H1 (cell line): ENCODE data around the gene ANP32A. TPM values are rescaled to one million over a fixed set of nuclear protein-coding genes. Genes with fewer than 3 reads are reported as not detected.

ENCODE experiments used
- CTCF ChIA-PET: fragments of 300-600 bp; sonication (Branson Sonifier 250); formaldehyde crosslinking; loops from one replicate; lab custom pipeline; 2021; ENCODE audit not compliant: partially characterized antibody; lab: Charles Lee
- POLR2A ChIA-PET: fragments of 300-600 bp; sonication (Branson Sonifier 250); formaldehyde crosslinking; loops from one replicate; lab custom pipeline; 2021; ENCODE audit warnings: inconsistent platforms; ENCODE audit not compliant: partially characterized antibody; lab: Charles Lee
- DNase-seq, 2 experiments: peaks; one replicate each; pipeline versions ENCODE4 v3.0.0 to v3.0.0-alpha.2; 2010 to 2022; ENCODE audit warnings: low spot score in 2 of 2, low read depth in 1 of 2, mixed read lengths in 1 of 2
- FAIRE-seq: peaks from 2 replicates; lab custom pipeline; 2011; peaks lifted over from hg19 to GRCh38; lab: Jason Lieb, UNC
- H2AFZ ChIP-seq: 2 replicates; pipeline ENCODE4 v1.8.1; 2012; ENCODE audit warnings: low read length, inconsistent platforms
- H2AK5ac ChIP-seq: 2 replicates; pipeline ENCODE4 v1.6.1; 2013; ENCODE audit warnings: low read depth, low read length
- H2BK120ac ChIP-seq: replicated peaks from 2 replicates; pipeline ENCODE3; 2013; ENCODE audit warnings: low read depth, low read length, inconsistent platforms
- H2BK12ac ChIP-seq: 2 replicates; pipeline ENCODE4 v1.6.1; 2013; ENCODE audit warnings: low read depth, low read length
- H2BK15ac ChIP-seq: 2 replicates; pipeline ENCODE4 v1.6.1; 2013; ENCODE audit warnings: low read length
- H2BK20ac ChIP-seq: 2 replicates; pipeline ENCODE4 v1.6.1; 2013; ENCODE audit warnings: low read length
- H2BK5ac ChIP-seq: 2 replicates; pipeline ENCODE4 v1.6.1; 2013; ENCODE audit warnings: low read depth, low read length
- H3K14ac ChIP-seq: 2 replicates; pipeline ENCODE4 v1.6.1; 2013; ENCODE audit warnings: inconsistent platforms; ENCODE audit not compliant: insufficient read length
- H3K18ac ChIP-seq: 2 replicates; pipeline ENCODE4 v1.6.1; 2013; ENCODE audit warnings: low read length; ENCODE audit errors: extremely low read depth
- H3K23ac ChIP-seq: 2 replicates; pipeline ENCODE4 v1.6.1; 2013; ENCODE audit warnings: inconsistent platforms; ENCODE audit not compliant: insufficient read length
- H3K23me2 ChIP-seq: 2 replicates; pipeline ENCODE4 v1.6.1; 2013; ENCODE audit warnings: low read depth, low read length
- H3K27ac ChIP-seq: 2 replicates; pipeline ENCODE4 v1.6.1; 2011; ENCODE audit warnings: low read depth, low read length, inconsistent platforms
- H3K27me3 ChIP-seq, 4 experiments: replicated peaks in 1 of 4; 1 replicate in 1 of 4; 2 replicates in 3 of 4; pipeline versions ENCODE4 v1.6.1 to v1.8.1; 2011 to 2013; ENCODE audit warnings: low read length in 3 of 4, mild to moderate bottlenecking in 3 of 4, inconsistent platforms in 2 of 4, mixed read lengths in 2 of 4, moderate library complexity in 1 of 4; ENCODE audit not compliant: control insufficient read depth in 3 of 4, insufficient read depth in 3 of 4; ENCODE audit errors: extremely low read depth in 1 of 4
- H3K36me3 ChIP-seq, 4 experiments: 2 replicates each; pipeline versions ENCODE4 v1.6.1 to v1.8.1; 2011 to 2013; ENCODE audit warnings: mild to moderate bottlenecking in 4 of 4, low read length in 3 of 4, moderate library complexity in 2 of 4, control low read depth in 1 of 4, inconsistent platforms in 1 of 4; ENCODE audit not compliant: insufficient read depth in 4 of 4, control insufficient read depth in 2 of 4
- H3K4ac ChIP-seq: replicated peaks from 2 replicates; pipeline ENCODE3; 2013; ENCODE audit warnings: low read length, low read depth, mixed read lengths, inconsistent platforms; ENCODE audit not compliant: insufficient read length
- H3K4me1 ChIP-seq, 4 experiments: replicated peaks in 1 of 4; 1 replicate in 1 of 4; 2 replicates in 3 of 4; pipeline versions ENCODE4 v1.6.1 to v1.8.1; 2011 to 2013; ENCODE audit warnings: low read length in 3 of 4, inconsistent platforms in 2 of 4, mixed read lengths in 1 of 4; ENCODE audit not compliant: insufficient read depth in 4 of 4, control insufficient read depth in 3 of 4
- H3K4me2 ChIP-seq, 2 experiments: 2 replicates each; pipeline versions ENCODE4 v1.6.1 to v1.8.1; 2011 to 2013; ENCODE audit warnings: low read depth in 2 of 2, low read length in 2 of 2, control low read depth in 1 of 2, inconsistent platforms in 1 of 2, mild to moderate bottlenecking in 1 of 2; ENCODE audit not compliant: insufficient read depth in 1 of 2
- H3K4me3 ChIP-seq, 4 experiments: fragments of 200-600, 300-600 bp in 1 of 4; sonication (generic), shearing (Covaris generic), sonication (Bioruptor Twin) in 1 of 4; 2 replicates each; pipeline versions ENCODE4 v1.5.1 to v1.8.1; 2011 to 2016; ENCODE audit warnings: low read length in 4 of 4, low read depth in 3 of 4, control low read depth in 2 of 4, inconsistent platforms in 2 of 4, mild to moderate bottlenecking in 2 of 4, mixed read lengths in 1 of 4, moderate library complexity in 1 of 4; ENCODE audit not compliant: insufficient read depth in 2 of 4; ENCODE audit errors: extremely low read depth in 1 of 4
- H3K56ac ChIP-seq: replicated peaks from 2 replicates; pipeline ENCODE3; 2013; ENCODE audit warnings: low read depth, mild to moderate bottlenecking, mixed read lengths, low read length, inconsistent platforms; ENCODE audit not compliant: insufficient read length
- H3K79me1 ChIP-seq: 2 replicates; pipeline ENCODE4 v1.6.1; 2013; ENCODE audit warnings: low read depth, low read length, control low read depth
- H3K79me2 ChIP-seq, 2 experiments: 2 replicates each; pipeline versions ENCODE4 v1.6.1 to v1.8.1; 2012 to 2013; ENCODE audit warnings: low read length in 2 of 2, mild to moderate bottlenecking in 2 of 2, inconsistent platforms in 1 of 2; ENCODE audit not compliant: insufficient read depth in 2 of 2, control insufficient read depth in 1 of 2
- H3K9ac ChIP-seq, 4 experiments: replicated peaks in 1 of 4; 1 replicate in 1 of 4; 2 replicates in 3 of 4; pipeline versions ENCODE4 v1.6.1 to v1.8.1; 2011 to 2013; ENCODE audit warnings: low read depth in 3 of 4, low read length in 3 of 4, control low read depth in 2 of 4, mild to moderate bottlenecking in 2 of 4, moderate library complexity in 2 of 4, inconsistent platforms in 1 of 4; ENCODE audit errors: extremely low read depth in 1 of 4
- H3K9me3 ChIP-seq, 2 experiments: 2 replicates each; pipeline versions ENCODE4 v1.6.1 to v1.8.1; 2012 to 2013; ENCODE audit warnings: mild to moderate bottlenecking in 2 of 2, moderate library complexity in 2 of 2, control low read depth in 1 of 2, inconsistent platforms in 1 of 2, low read depth in 1 of 2, low read length in 1 of 2, mixed read lengths in 1 of 2; ENCODE audit not compliant: insufficient read depth in 2 of 2
- H4K20me1 ChIP-seq, 2 experiments: replicated peaks in 1 of 2; 2 replicates each; pipeline versions ENCODE3 to v1.8.1; 2011 to 2013; ENCODE audit warnings: inconsistent platforms in 2 of 2, low read length in 2 of 2, mild to moderate bottlenecking in 1 of 2; ENCODE audit not compliant: insufficient read depth in 2 of 2, control insufficient read depth in 1 of 2
- H4K5ac ChIP-seq: 2 replicates; pipeline ENCODE4 v1.6.1; 2013; ENCODE audit warnings: low read length, low read depth, mixed read lengths, inconsistent platforms; ENCODE audit not compliant: insufficient read length
- H4K8ac ChIP-seq: 2 replicates; pipeline ENCODE4 v1.8.0; 2013; ENCODE audit warnings: mild to moderate bottlenecking, moderate library complexity, low read length, inconsistent platforms; ENCODE audit not compliant: insufficient read depth; ENCODE audit errors: extremely low read depth
- H4K91ac ChIP-seq: replicated peaks from 2 replicates; pipeline ENCODE3; 2013; ENCODE audit warnings: low read length, mixed read lengths, inconsistent platforms; ENCODE audit not compliant: insufficient read length
- CTBP2 ChIP-seq: IDR thresholded peaks from 2 replicates; pipeline ENCODE4 v1.7.0; 2011; ENCODE audit warnings: borderline replicate concordance, mild to moderate bottlenecking, moderate library complexity, mixed read lengths, low read length; ENCODE audit not compliant: insufficient read depth, insufficient read length
- RAD21 ChIP-seq, 2 experiments: IDR thresholded peaks in 1 of 2; conservative IDR thresholded peaks in 1 of 2; 2 replicates each; pipeline ENCODE4 v1.6.1; 2011; ENCODE audit warnings: low read depth in 2 of 2, low read length in 2 of 2, improper control_type of control experiment in 1 of 2, inconsistent platforms in 1 of 2, mild to moderate bottlenecking in 1 of 2, moderate library complexity in 1 of 2
- TBP ChIP-seq: IDR thresholded peaks from 2 replicates; pipeline ENCODE4 v1.6.1; 2011; ENCODE audit warnings: low read depth, low read length, improper control_type of control experiment
- WGBS, 2 experiments: shearing (Covaris generic) in 1 of 2; methylation state at CpG; one replicate each; pipeline versions ENCODE4 v1.1.6 to v1.1.7; 2013 to 2015; ENCODE audit warnings: low lambda C conversion rate in 2 of 2, mixed read lengths in 2 of 2, inconsistent platforms in 1 of 2, low coverage in 1 of 2, missing lambda C conversion rate in 1 of 2; ENCODE audit not compliant: insufficient replicate concordance in 2 of 2, insufficient coverage in 1 of 2, insufficient read length in 1 of 2; ENCODE audit errors: extremely low coverage in 1 of 2, missing lambda C conversion rate in 1 of 2; 5-methylcytosine and 5-hydroxymethylcytosine counted together
- polyA plus RNA-seq, 7 experiments: library from polyadenylated mRNA; depleted of rRNA in 3 of 7; stranded (reverse) in 5 of 7; unstranded in 2 of 7; fragments of >200 nt in 5 of 7; fragments of 200-250 nt in 2 of 7; gene quantifications; 1 replicate in 5 of 7; 2 replicates in 1 of 7; 4 replicates in 1 of 7; pipeline versions ENCODE4 v1.2.1 to v1.2.3, GENCODE V29; 2011 to 2013; ENCODE audit warnings: missing spikeins in 2 of 7, mixed read lengths in 2 of 7
- total RNA-seq: library from RNA; stranded (reverse); fragmentation: NEBNext Ultra II Directional; extraction: Animal tissue kit (Norgen Biotek cat#: 25700); gene quantifications from 2 replicates; pipeline ENCODE4 v1.2.1, GENCODE V29; 2021
- TF ChIP-seq, protein P1 (sequence below): IDR thresholded peaks from 2 replicates; pipeline ENCODE4 v1.6.1; 2012; ENCODE audit warnings: inconsistent platforms
- TF ChIP-seq, protein P2 (sequence below), 3 experiments: IDR thresholded peaks; 1 replicate in 2 of 3; 2 replicates in 1 of 3; pipeline versions ENCODE4 v1.5.1 to v1.6.1; 2011; ENCODE audit warnings: low read length in 3 of 3, mild to moderate bottlenecking in 3 of 3, inconsistent platforms in 2 of 3, low read depth in 1 of 3, moderate library complexity in 1 of 3; ENCODE audit not compliant: insufficient read depth in 1 of 3; ENCODE audit errors: control extremely low read depth in 1 of 3

ANP32A gene
- total and polyA plus RNA-seq, 2 of the 8 experiments (the other 6 are each of a cell fraction or from before 2014, with no cell fraction given) = 70.8 to 295 TPM

DNA sequence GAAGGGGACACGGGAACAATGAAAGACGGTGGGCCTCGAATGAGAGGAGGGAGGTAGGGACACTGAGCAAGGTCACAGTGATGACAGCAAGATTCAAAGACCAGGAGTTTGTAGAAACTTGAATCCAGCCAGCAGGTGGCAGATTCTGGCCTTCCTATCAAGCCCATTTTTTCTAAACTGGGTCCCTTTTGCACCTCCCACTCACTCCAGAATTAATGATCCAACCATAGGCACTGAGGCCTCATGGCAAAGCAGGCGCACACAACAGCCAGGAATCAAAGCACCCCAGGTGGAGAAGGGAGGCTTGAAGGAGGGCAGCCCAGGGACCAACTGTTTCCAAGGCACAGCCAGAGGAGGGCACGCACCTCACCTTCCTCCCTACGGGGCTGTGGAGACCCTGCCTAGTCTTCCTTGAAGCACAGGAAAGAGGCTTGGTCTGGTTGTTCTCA, 90.2 kb downstream of the ANP32A start:
- H3K4me1 ChIP-seq = peaks cover 0 to 7% (median 4%) of the 10 kb centered on the region in 4 experiments; a peak in 5 of 7 replicates
- H4K5ac ChIP-seq = no peak overlapping the region
- no peak overlapping the region for H2BK20ac ChIP-seq
- no peaks in the 10 kb centered on the region for H3K79me2 ChIP-seq
- peak overlapping the region; percentile 98; the same call in 1 of the 2 replicates for H2BK15ac ChIP-seq
- H3K27me3 ChIP-seq = no peaks in the 10 kb centered on the region; a peak in 1 of 7 replicates
- WGBS, 2 experiments = 79% methylated on average over 6 of the region's 6 CpGs; no CpG with 5 or more reads in 1 of the 2 experiments
- no peak overlapping the region for H3K4me3 ChIP-seq
- H3K56ac ChIP-seq = no peak overlapping the region
- no peak for TF ChIP-seq TBP
- TF ChIP-seq CTBP2 = no peak
- TF ChIP-seq, protein P1, sequence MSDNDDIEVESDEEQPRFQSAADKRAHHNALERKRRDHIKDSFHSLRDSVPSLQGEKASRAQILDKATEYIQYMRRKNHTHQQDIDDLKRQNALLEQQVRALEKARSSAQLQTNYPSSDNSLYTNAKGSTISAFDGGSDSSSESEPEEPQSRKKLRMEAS = no peak
- TF ChIP-seq RAD21 (IDR thresholded peaks at IDR 0.05 in 1 of 2, conservative IDR thresholded peaks at IDR 0.05 in 1 of 2; ENCODE audit: low read depth in 2 of 2, low read length in 2 of 2) = peak; percentile 74 to 79
- TF ChIP-seq, protein P2, sequence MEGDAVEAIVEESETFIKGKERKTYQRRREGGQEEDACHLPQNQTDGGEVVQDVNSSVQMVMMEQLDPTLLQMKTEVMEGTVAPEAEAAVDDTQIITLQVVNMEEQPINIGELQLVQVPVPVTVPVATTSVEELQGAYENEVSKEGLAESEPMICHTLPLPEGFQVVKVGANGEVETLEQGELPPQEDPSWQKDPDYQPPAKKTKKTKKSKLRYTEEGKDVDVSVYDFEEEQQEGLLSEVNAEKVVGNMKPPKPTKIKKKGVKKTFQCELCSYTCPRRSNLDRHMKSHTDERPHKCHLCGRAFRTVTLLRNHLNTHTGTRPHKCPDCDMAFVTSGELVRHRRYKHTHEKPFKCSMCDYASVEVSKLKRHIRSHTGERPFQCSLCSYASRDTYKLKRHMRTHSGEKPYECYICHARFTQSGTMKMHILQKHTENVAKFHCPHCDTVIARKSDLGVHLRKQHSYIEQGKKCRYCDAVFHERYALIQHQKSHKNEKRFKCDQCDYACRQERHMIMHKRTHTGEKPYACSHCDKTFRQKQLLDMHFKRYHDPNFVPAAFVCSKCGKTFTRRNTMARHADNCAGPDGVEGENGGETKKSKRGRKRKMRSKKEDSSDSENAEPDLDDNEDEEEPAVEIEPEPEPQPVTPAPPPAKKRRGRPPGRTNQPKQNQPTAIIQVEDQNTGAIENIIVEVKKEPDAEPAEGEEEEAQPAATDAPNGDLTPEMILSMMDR (IDR thresholded peaks at IDR 0.05; ENCODE audit: control extremely low read depth in 1 of 3, insufficient read depth in 1 of 3, low read depth in 1 of 3, low read length in 3 of 3) = peak in 2 of 3 experiments; percentile 56 to 61; a peak in 3 of 4 replicates
- H3K79me1 ChIP-seq = no peaks in the 10 kb centered on the region
- H3K36me3 ChIP-seq = no peaks in the 10 kb centered on the region
- H2BK12ac ChIP-seq = no peak overlapping the region; the same call in 1 of the 2 replicates
- POLR2A ChIA-PET = interaction anchor here (1.1 kb wide), 1 partner anchor 145 kb away, joined by 4 read pairs; no protein-coding TSS in a partner anchor
- H3K27ac ChIP-seq = no peak overlapping the region
- peak overlapping the region; percentile 63 for H4K91ac ChIP-seq
- DNase-seq = peak; percentile 19 to 54
- peak overlapping the region; percentile 61; the same call in 1 of the 2 replicates for H2BK5ac ChIP-seq
- no peaks in the 10 kb centered on the region; the same call in 1 of the 2 replicates for H3K23me2 ChIP-seq
- no peak overlapping the region for H3K9ac ChIP-seq
- peak overlapping the region; percentile 81; the same call in 1 of the 2 replicates for H4K8ac ChIP-seq
- H3K14ac ChIP-seq = no peak overlapping the region
- H3K9me3 ChIP-seq = no peaks in the 10 kb centered on the region
- FAIRE-seq = peak; percentile 81
- H3K18ac ChIP-seq = no peak overlapping the region
- 0 out of 2 replicates have a peak overlapping the region, but pooled peaks have one; percentile 68 for H2AFZ ChIP-seq
- CTCF ChIA-PET = interaction anchor here (0.6 to 4.2 kb wide), 10 partner anchors 9 to 194 kb away, joined by 3 to 38 read pairs (median 5); no protein-coding TSS in a partner anchor
- H3K4me2 ChIP-seq = no peak overlapping the region
- H4K20me1 ChIP-seq = no peaks in the 10 kb centered on the region
- H2BK120ac ChIP-seq = no peak overlapping the region
- no peak overlapping the region for H3K4ac ChIP-seq
- no peak overlapping the region for H3K23ac ChIP-seq
- H2AK5ac ChIP-seq = no peak overlapping the region
